HG02943 (cell line): ENCODE data around the gene PPARG.
"Not testable (repeated sequence)": the region's sequence is repeated elsewhere in the genome, so short reads cannot be mapped to it uniquely, and the experiment has no call there.

Experiments used
- ATAC-seq: cut with Tn5 transposase; IDR thresholded peaks from one replicate; pipeline ENCODE4 v1.9.1; 2021; ENCODE audit warnings: mild to moderate bottlenecking, low read depth, moderate library complexity; ENCODE audit not compliant: unreplicated experiment

PPARG gene

GRCh38 chr3:12472796-12473195 lies 183.9 kb downstream of the PPARG start:
- no peak for ATAC-seq

- no peak for ATAC-seq
These were observed 184.6 kb downstream of the PPARG start for GRCh38 chr3:12473511-12473910.

- ATAC-seq: no peak
These were observed 187.5 kb downstream of the PPARG start for GRCh38 chr3:12476238-12476897.

- no peak for ATAC-seq
These were observed 188.4 kb downstream of the PPARG start for GRCh38 chr3:12477256-12477655.

GRCh38 chr3:12478326-12478725 lies 189.5 kb downstream of the PPARG start:
- ATAC-seq: no peak

GRCh38 chr3:12479198-12479597 lies 190.3 kb downstream of the PPARG start:
- not testable (repeated sequence) for ATAC-seq

- no peak for ATAC-seq
These were observed 191.1 kb downstream of the PPARG start for GRCh38 chr3:12479919-12480427.

GRCh38 chr3:12483410-12483809 lies 194.5 kb downstream of the PPARG start:
- no peak for ATAC-seq

- ATAC-seq: no peak
These were observed 195.0 kb downstream of the PPARG start for GRCh38 chr3:12483872-12484197.
